GM18951 (cell line): ENCODE data around the gene TUBGCP6.
A peak's percentile ranks its signal among the peaks of the same experiment; 100 is the strongest.

ENCODE experiments used
- POLR2A ChIP-seq: IDR thresholded peaks from 4 replicates; pipeline ENCODE4 v1.6.1; 2011; ENCODE audit warnings: mild to moderate bottlenecking; ENCODE audit not compliant: insufficient read length, insufficient read depth; ENCODE audit errors: extremely low read depth
- in situ Hi-C: fragments of 300-500 bp; cut with MboI; formaldehyde crosslinking; loops from one replicate; pipeline ENCODE4 v1.12.0; 2022; ENCODE audit warnings: low sequenced_read_pairs, mixed read lengths, inconsistent platforms; ENCODE audit not compliant: unreplicated experiment

The TUBGCP6 gene, protein sequence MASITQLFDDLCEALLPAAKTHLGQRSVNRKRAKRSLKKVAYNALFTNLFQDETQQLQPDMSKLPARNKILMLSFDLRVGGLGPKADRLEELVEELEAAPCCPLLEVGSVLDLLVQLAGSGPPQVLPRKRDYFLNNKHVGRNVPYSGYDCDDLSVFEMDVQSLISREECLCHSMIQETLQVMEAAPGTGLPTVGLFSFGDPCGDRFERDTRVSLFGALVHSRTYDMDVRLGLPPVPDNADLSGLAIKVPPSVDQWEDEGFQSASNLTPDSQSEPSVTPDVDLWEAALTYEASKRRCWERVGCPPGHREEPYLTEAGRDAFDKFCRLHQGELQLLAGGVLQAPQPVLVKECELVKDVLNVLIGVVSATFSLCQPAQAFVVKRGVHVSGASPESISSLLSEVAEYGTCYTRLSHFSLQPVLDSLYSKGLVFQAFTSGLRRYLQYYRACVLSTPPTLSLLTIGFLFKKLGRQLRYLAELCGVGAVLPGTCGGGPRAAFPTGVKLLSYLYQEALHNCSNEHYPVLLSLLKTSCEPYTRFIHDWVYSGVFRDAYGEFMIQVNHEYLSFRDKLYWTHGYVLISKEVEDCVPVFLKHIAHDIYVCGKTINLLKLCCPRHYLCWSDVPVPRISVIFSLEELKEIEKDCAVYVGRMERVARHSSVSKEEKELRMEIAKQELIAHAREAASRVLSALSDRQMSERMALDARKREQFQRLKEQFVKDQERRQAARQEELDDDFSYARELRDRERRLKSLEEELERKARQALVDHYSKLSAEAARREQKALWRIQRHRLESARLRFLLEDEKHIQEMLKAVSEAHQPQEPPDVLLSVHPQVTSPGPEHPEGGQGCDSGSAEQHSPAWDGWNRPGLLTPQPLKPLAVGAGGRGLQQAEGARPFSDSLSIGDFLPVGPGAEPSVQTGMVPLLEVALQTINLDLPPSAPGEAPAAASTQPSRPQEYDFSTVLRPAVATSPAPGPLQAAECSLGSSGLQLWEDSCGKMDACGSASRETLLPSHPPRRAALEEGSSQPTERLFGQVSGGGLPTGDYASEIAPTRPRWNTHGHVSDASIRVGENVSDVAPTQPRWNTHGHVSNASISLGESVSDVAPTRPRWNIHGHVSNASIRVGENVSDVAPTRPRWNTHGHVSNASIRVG (N-terminal part only)

DNA sequence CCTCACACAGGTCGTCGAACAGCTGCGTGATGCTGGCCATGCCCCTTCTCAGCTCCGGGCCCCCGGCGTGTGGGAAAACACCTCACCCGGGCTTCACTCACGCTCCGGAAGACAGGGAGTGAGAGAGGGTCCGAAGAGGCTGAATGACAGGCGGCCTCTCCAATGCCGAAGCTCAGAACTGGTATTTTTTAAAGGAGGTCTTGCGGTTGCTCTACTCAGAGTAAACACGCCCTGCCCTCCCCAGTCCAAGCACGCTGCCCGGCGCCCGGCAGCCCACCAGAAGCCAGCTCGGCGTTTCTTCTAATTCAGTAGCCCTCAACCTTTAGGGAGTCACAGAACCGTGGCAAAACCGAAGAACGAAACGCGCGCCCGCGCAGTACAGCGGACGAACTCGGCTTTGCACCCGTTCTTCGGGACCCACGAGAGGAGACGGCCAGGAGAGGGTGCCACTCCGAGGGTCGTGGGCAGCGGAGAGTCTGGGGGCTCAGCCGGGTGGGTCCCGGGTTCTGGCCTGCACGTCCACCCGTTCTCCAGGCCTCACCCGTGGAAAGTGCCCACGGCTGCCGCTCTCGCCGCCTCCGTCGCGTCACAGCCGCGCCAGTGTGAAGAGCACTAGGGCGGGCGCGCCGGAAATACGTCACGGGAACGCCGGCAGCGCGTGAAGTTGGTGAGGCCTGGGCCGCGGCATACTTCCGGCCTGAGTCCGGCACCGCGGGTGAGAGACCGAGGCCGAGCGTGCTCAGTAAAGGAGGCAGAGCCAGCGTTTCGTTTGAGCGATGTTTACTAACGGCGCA, at the start of gene TUBGCP6:
TSS of gene TUBGCP6 (minus strand) at position 604 of the 794 bp plus-strand sequence. CDS start at position 40, 564 bp downstream.
- in situ Hi-C loops, result no loop called here
- peak; percentile 91 for TF ChIP-seq POLR2A

DNA sequence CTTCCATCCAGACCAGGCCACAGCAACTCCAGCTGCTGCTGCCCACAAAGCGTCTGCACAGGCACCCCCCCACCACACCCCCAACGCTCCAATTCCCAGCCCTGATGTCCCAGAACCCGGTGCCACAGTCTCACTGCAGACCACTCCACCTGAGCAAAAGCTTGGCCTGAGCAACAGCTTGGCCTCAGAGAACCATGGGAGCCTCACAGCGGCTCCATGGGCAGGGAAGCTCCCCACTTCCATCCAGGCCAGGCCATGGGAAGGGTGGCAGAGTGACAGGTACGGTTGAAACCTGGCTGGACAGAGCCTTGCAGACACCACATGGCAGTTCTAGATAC, 49.5 kb upstream of the TUBGCP6 start:
- TF ChIP-seq POLR2A, result no peak
- in situ Hi-C loops, result no loop called here

DNA sequence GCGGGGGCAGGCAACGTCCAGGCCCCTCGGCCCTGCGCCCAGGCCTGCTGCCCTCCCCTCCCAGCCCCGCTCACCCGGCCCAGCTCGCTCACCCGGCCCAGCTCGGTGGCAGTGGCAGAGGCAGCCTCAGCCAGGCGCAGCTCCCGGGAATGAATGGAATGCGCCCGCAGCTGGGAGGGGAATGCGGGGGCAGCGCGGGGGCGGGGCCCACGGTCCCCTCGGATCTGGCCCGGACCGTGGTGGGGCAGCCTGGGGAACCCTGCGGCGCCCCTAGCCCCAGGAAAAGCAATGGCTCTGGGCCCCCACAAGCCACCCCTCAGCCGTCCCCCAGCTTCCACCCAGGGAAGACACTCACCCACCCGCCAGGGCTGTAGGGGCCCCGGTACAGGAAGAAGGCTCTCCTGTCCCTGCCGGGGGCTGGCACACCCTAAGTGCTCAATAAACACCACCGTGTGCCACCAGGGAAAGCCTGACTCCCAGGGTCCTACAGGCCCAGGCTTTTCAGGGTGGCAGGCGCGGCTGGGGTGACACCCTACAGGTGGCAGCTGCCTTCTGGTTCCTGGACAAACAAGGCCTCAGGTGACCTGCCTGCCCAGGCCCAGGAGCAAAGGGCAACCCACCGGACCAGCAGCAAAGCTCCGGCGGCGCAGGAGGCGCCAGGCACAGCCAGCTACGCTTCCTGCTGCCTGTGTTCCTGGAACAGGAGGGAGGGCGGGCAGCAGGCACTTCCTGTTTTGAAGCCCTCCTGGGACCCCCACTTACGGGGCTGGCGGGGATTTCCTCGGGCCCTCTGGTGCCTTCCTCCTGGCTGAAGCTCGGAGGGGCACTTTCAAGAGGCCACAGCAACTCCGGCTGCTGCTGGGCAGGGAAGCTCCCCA, 48.9 kb upstream of the TUBGCP6 start:
- in situ Hi-C loops, result no loop called here
- no peak for TF ChIP-seq POLR2A

DNA sequence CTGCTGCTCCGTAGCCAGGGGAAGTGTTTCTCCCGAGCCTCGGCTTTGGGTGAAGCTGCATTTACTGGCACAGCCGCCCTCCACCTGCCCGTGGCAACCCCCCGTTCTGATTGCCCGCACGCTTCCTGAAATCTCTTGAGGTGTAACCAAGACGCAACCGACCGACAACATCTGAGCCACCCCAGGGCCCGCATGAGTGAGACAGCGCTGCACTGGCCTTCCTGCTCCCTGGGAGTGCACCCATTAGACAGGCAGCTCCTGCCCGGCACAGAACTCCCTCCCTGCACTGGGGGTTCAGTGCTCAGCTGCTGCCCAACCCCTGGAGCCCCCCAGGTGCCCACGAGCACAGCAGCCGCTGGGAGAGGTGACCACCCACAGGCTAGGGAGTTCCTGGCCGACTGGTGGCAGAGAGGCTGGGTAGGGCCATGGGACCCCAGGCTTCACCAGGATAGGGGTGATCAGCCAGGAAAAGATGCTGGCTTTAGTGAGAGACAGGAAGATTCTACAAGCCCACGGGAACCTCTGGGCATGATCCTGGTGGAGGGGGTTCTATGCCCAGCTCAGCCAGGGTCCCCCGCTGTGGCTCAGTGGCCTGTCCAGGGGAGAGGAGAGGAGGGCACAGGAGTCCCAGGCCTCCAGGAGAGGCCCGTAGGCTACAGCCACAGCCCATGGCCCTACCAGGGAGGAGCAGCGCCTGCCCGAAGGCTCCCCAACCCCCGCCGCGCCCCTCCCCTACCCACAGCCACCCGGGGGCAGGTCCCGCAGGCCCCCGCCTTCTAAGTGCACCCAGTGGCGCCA, 48.0 kb upstream of the TUBGCP6 start:
- TF ChIP-seq POLR2A, result no peak
- in situ Hi-C loops, result no loop called here

DNA sequence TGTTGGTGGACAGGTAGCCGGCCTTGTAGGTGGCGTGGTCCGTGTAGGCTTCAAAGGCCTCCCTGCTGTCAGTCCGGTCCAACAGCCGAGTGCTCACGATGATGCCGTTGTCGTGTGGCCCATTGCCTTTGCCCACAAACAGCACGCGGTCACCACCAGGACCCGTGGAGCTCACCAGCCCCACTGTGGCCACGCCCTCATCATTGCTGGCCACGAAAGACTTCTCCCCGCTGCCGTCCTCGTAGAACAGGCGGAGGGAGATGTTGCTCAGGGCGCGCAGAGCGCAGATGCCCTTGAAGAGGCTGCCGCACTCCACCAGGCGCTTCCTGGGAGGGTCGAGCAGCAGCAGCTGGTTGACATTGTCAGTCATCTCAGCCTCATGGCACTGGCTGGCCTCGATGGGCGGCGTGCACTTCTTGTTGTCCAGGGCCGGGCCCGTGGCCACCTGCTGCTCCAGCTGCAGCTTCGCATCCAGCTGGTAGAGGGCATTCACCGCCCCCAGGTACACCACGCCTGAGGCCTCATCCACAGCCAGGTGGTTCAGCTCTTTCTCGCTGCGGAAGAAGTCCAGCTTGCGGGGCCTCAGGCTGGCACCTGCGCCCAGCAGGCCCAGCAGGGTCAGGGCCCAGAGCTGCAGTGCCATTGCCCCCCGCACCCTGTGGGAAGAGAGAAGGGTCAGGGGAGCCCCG, 45.3 kb upstream of the TUBGCP6 start:
- in situ Hi-C loops, result no loop called here
- no peak for TF ChIP-seq POLR2A

DNA sequence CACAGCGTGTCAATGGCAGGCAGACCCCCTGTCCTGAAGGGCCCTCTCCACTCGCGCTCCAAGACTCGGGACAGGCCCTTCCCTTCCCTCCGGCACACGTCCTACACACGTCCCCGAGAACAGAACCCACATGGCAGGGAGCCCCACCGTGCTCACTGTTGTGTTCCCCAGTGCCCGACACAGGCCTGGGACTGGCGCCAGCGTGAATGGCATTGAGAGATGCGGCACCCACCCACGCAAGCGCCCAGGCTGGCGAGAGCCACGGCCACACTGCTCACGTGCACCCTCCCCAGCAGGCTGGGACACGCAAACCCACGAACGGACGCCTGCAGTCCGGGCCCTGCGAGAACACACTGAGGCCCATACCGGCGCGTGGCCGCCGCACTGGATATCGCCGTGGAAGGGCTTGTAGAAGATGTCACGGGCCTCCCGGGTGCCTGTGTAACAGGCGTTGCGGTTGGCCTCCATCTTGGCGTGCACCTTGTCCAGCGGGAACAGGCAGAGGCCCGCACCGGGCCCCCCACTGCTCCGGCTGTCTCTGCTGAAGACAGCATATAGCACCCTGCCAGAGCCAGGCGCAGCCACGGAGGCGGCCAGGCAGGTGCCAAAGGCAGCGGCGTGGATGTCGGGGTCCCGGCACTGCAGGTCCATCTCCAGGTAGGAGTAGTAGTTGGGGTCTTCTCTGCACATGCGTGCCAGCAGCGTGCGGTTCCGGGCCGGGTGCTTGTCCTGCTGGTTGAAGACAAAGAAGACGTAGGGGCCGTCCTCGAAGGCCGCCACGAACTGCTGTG, 44.5 kb upstream of the TUBGCP6 start:
- in situ Hi-C loops, result no loop called here
- no peak for TF ChIP-seq POLR2A

DNA sequence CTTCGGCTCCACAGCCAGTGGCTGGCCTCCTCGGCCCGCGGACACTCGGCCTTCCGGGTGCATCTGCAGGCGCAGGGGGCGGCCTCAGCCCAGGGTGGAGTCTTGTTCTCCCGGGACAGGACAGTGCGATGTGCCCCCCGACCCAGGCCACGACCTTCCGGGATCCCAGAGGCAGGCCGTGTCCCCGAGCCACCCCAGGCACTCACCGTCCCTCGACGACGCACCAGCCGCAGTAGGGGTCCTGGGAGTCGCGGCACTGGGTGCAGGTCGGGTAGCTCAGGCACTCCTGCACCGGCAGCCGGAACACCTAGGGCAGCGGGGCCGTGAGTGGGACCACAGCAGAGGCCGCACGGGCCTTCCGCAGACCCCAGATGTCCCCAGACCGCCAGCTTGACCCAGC, 42.9 kb upstream of the TUBGCP6 start:
- TF ChIP-seq POLR2A, result no peak
- in situ Hi-C loops, result no loop called here

DNA sequence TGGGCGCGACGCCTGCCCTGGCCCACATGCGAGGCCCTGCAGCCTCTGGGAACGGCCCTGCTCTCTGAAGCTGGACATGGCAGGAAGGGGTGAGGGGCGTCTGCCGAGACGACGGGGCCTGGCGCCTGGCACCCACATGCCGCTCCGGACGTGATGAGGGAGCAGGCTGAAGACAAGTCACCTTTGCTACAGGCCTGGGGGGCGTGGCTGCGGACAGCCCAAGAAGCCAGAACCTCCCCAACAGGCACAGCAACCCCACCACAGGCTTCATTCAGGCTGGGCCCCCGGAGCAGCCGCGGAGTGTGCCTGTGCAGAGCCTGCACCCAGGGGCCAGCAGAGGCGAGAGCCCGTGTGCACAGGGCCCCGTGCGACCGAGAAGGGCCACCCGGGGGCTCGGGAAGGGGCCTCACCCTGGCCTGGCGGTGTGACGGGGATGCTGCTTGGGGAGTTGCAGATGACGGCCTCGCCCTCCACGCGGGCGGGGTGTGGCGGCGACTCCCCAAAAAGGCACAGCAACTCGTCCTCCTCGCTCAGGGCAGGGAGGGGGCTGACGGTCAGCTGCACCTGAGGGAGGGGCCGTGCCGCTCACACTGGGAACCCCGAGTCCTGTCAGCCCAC, 42.0 kb upstream of the TUBGCP6 start:
- no peak for TF ChIP-seq POLR2A
- in situ Hi-C loops, result no loop called here

DNA sequence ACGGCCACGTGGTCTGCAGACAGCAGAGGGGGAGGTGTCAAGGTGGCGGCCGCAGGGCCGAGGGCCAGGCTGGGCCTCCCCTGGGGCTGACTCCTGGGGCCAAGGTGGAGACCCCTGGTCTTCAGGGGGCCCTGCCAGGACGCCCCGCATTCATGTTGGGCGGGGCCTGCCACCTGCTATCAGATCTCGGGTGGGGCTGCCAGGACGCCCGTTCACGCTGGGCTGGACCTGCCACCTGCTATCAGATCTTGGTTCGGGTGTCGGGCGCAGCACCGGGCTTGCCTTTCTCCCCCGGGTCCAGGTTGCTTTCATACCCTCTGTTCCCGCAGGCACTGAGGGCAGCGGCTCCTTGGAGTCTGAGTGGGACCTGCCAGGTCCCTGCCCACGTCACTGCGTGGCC, 41.5 kb upstream of the TUBGCP6 start:
- TF ChIP-seq POLR2A, result no peak
- in situ Hi-C loops, result no loop called here
